Mucosa of descending colon (tissue), 3 donors: Measurements from ENCODE around the gene CTU2. TPM values are rescaled to one million over a fixed set of nuclear protein-coding genes. Genes with fewer than 3 reads are reported as not detected.

Source experiments
- ATAC-seq: fragments of 200-7000 bp; cut with Tn5 transposase; one replicate; pipeline ENCODE4 v1.9.1; 2020; ENCODE audit warnings: mild to moderate bottlenecking, moderate library complexity
- DNase-seq, 3 donors: peaks; one replicate each; pipeline ENCODE4 v3.0.0-alpha.2; 2020
- H3K36me3 ChIP-seq: fragments of 200-600 bp; one replicate; pipeline ENCODE4 v1.8.0; 2021; ENCODE audit warnings: low read depth, mild to moderate bottlenecking
- H3K4me1 ChIP-seq: fragments of 200-600 bp; one replicate; pipeline ENCODE4 v1.8.0; 2021; ENCODE audit warnings: low read depth, mild to moderate bottlenecking
- H3K4me3 ChIP-seq: fragments of 200-600 bp; one replicate; pipeline ENCODE4 v1.8.0; 2021; ENCODE audit warnings: mild to moderate bottlenecking
- H3K9me3 ChIP-seq: fragments of 200-600 bp; one replicate; pipeline ENCODE4 v1.8.0; 2021; ENCODE audit warnings: mild to moderate bottlenecking
- CTCF ChIP-seq: fragments of 200-600 bp; IDR thresholded peaks from one replicate; pipeline ENCODE4 v1.8.0; 2022; ENCODE audit warnings: antibody characterized with exemption, mild to moderate bottlenecking
- intact Hi-C, 2 donors: fragments of 100-400 bp; cut with DNase I in 1 of 2; cut with micrococcal nuclease in 1 of 2; formaldehyde crosslinking; loops; one replicate each; pipeline versions ENCODE4 v1.11.0 to v1.11.1; 2022; cut with DNase I, micrococcal nuclease
- total RNA-seq, 3 donors: library from RNA; stranded (reverse); fragmentation: NEBNext Ultra II Directional in 2 of 3; extraction: Animal tissue kit (Norgen Biotek cat#: 25700) in 2 of 3; gene quantifications; one replicate each; pipeline versions ENCODE4 v1.2.1 to v1.2.4, GENCODE V29; 2021 to 2023
- donor health status: DM: no; HTN: no; CAD: no; lungs with moderate emphysema.
- donor health status: DM: no; HTN: no; CAD: no.
- donor health status: DM: no; HTN: yes; CAD: no.

CTU2 gene
- total RNA-seq, 3 donors from 2014 or later, result 9.6 to 16.1 (median 13.6) TPM

- DNase-seq (no peak), ATAC-seq (no peak)
- H3K4me3 ChIP-seq, result no peak overlapping the region
Measured at GRCh38 chr16:88746506-88746905, 40.2 kb downstream of the CTU2 start.

GRCh38 chr16:88747588-88748301 is 41.4 kb downstream of the CTU2 start:
- intact Hi-C loops, result no loop called here
- no peaks in the 10 kb centered on the region for H3K36me3 ChIP-seq
- DNase-seq (peak in 2 of 3 donors; percentile 78 to 81), ATAC-seq (peak; percentile 69)
- peaks cover 14% of the 10 kb centered on the region for H3K4me1 ChIP-seq
- no peaks in the 10 kb centered on the region for H3K9me3 ChIP-seq
- no peak for TF ChIP-seq CTCF
- H3K4me3 ChIP-seq, result no peak overlapping the region

More at GRCh38 chr16:88746506-88746905, 40.2 kb downstream of the CTU2 start:
- TF ChIP-seq CTCF, result no peak
- H3K4me1 ChIP-seq, result peaks cover 14% of the 10 kb centered on the region
- H3K9me3 ChIP-seq, result no peaks in the 10 kb centered on the region
- H3K36me3 ChIP-seq, result no peaks in the 10 kb centered on the region
- intact Hi-C loops, result no loop called here

GRCh38 chr16:88748364-88748763 is 42.1 kb downstream of the CTU2 start:
- Histone ChIP-seq H3K4me1 (peaks cover 9% of the 10 kb centered on the region), H3K9me3 (no peaks in the 10 kb centered on the region)
- intact Hi-C loops, result no loop called here

GRCh38 chr16:88749358-88749757 is 43.1 kb downstream of the CTU2 start:
- Histone ChIP-seq H3K4me3 (no peak overlapping the region), H3K9me3 (no peaks in the 10 kb centered on the region), H3K4me1 (no peaks in the 10 kb centered on the region), H3K36me3 (no peaks in the 10 kb centered on the region)
- ATAC-seq (no peak), DNase-seq (no peak)
- intact Hi-C loops, result no loop called here
- no peak for TF ChIP-seq CTCF

More at GRCh38 chr16:88748364-88748763, 42.1 kb downstream of the CTU2 start:
- Histone ChIP-seq H3K36me3 (no peaks in the 10 kb centered on the region), H3K4me3 (no peak overlapping the region)
- no peak for DNase-seq
- no peak for TF ChIP-seq CTCF
- no peak for ATAC-seq

GRCh38 chr16:88750854-88751253 is 44.6 kb downstream of the CTU2 start:
- Histone ChIP-seq H3K9me3 (no peaks in the 10 kb centered on the region), H3K4me1 (no peaks in the 10 kb centered on the region), H3K36me3 (no peaks in the 10 kb centered on the region), H3K4me3 (no peak overlapping the region)
- DNase-seq (no peak), ATAC-seq (no peak)
- TF ChIP-seq CTCF, result no peak
- intact Hi-C loops, result no loop called here
